WI38 (cell line): ENCODE results near the gene PCNT.

ENCODE experiments used
- H3K4me3 ChIP-seq: 2 replicates; pipeline ENCODE4 v1.5.1; 2011; ENCODE audit warnings: low read depth, mild to moderate bottlenecking, control low read depth, low read length
- TF ChIP-seq, protein P1 (sequence below): IDR thresholded peaks from 2 replicates; pipeline ENCODE4 v1.5.1; 2012; ENCODE audit warnings: low read depth, mild to moderate bottlenecking, control low read depth, low read length

The PCNT gene

DNA sequence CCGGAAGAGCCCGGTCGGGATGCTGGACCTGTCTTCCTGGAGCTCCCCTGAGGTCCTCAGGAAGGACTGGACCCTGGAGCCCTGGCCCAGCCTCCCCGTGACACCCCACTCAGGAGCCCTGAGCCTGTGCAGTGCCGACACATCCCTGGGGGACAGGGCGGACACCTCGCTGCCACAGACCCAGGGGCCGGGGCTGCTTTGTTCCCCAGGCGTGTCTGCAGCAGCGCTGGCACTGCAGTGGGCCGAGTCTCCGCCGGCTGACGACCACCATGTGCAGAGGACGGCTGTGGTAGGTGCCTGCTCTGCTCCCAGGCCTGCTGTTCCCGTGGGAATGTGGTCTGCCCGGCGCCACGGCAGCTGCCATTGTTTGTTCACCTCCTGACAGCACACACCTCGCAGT is 92.6 kb downstream of the PCNT start:
- TF ChIP-seq, protein P1, sequence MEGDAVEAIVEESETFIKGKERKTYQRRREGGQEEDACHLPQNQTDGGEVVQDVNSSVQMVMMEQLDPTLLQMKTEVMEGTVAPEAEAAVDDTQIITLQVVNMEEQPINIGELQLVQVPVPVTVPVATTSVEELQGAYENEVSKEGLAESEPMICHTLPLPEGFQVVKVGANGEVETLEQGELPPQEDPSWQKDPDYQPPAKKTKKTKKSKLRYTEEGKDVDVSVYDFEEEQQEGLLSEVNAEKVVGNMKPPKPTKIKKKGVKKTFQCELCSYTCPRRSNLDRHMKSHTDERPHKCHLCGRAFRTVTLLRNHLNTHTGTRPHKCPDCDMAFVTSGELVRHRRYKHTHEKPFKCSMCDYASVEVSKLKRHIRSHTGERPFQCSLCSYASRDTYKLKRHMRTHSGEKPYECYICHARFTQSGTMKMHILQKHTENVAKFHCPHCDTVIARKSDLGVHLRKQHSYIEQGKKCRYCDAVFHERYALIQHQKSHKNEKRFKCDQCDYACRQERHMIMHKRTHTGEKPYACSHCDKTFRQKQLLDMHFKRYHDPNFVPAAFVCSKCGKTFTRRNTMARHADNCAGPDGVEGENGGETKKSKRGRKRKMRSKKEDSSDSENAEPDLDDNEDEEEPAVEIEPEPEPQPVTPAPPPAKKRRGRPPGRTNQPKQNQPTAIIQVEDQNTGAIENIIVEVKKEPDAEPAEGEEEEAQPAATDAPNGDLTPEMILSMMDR: no peak

DNA sequence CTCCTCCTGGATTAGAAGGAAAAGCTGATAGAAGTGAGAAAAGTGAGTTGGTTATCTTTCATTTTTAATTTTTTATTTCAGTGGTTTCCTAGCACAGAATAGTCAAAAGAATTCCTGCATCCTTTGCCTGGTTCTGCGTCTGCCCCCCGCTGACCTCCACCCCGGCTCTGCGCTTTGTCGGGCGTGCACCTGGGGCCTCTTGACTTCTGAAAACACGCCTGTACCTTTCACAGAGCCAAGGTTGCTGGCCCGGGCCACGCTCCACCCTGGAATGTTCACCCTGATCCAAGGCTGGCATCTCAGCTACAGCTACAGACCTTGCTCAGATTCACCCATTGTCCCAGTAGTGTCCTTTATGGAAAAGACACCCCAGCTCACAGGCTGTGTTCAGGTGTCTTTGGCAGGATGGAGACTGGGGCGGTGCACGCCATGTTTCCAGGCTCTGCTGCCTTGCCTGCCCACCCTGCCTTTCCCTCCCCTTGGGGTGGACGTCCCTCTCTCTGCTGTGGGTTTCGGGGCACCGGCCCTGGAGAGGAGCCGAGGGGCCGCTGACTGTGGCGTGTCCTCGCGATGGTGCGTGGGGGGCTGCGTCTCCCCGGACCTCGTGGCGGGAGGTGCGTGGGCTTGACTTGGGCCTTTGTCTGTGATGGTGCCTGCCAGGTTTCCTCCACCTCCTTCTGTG is 94.5 kb downstream of the PCNT start:
- no peak overlapping the region for H3K4me3 ChIP-seq
- TF ChIP-seq, protein P1: no peak

More for the DNA sequence above, 92.6 kb downstream of the PCNT start:
- no peak overlapping the region for H3K4me3 ChIP-seq

DNA sequence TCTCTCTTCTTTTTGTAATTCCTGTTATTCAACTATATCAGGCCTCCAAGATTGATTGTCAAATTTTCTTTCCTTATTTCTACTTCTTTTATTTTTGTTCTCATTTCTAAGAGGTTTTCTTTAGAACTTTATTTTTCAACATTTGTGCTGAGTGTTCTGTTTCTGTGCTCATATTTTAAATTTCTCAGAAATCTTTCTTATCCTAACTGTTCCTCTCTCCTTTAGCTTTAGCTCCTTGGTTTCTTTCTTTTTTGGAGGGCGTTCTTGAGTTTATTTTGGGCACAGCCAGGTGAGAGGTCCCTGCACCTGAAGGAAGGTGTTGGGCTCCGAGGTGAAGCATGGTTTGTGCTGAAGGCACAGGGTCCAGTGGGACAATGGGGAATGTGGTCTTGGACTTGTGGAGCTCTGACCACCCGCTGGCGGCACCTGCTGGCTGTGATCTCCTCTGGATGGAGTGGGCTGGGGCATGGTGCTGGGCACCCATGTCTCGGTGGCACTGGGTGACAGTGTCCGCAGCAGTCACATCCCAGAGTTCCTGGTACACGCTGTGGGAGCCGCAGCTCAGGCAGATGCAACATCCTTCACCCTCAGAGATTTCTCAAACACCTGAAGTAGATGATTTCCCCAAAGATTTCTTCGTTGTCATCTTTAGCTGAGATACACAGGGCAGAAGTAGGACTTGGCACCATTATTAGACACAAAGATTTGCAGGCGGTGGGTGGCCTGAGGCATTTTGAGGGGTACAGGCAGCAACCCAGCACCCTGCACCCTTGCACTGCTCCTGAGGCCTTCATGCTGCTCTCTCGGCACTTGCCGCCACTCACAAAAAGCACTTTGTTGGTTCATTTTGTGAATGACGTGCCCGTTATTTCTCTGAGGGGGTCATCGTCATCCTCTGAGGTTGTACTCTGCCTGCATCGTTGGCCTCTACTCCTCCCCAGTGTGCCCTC is 96.6 kb downstream of the PCNT start:
- H3K4me3 ChIP-seq: no peak overlapping the region
- TF ChIP-seq, protein P1: no peak

DNA sequence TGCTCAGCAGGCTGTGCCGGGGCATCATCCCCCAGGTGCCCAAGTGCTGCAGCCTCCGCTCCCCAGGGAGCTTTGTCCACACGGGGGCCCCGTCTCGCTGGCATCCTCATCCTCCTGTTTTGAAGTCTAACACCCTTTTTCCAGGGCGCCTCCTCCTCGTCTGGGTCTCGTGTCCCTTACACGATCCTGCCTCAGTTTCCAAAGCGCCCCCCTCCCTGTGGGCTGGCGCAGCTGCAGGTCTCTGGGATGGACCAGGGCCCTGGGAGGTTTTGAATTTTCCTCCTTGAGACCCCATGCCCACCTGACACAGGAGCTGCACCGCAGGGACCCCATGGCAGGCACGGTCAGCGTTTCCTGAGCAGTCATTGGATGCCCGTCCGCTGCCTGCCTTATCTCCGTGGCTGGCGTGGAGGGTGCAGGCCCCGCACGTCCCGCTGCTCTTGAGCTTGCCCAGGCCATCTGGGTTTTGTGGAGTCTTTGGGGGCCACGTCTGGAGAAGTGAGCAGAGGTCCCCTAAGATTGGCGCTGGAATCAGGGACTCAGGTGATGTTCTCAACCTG is 97.3 kb downstream of the PCNT start:
- H3K4me3 ChIP-seq: no peak overlapping the region
- TF ChIP-seq, protein P1: no peak

DNA sequence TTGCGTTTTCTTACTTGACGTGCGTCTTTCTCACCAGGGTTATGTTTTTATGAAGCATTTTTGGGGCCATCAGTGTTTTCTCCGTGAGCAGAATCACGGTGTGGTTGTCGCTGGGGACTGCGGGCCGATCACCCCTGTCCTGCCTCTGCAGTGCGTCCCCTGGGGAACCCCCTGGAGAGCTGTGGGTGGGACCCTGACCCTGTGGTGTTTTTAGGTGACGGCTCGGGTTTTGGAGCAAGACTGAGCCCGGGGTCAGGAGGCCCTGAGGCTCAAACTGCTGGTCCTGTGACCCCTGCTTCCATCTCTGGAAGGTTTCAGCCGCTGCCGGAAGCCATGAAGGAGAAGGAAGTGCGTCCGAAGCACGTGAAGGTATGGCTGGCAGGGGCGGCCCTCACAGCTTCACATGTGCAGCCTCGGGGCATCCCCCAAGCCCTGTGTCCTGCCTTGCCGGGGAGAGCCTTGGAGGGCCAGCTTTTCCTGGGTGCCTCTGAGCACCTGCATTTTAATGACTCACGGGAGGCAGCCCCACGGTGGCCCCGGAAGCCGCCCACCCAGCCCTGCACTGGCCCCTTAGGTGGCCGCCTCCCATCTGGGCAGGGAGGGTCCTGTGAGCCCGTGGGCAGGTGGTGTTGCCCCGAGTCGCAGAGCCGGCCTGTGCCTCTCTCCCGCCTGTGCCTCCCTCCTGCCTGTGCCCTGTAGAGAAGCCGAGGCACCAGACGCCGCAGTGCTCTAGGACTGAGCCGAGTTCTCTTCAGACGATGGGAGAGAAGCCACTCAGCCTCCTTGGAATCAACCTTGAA is 98.0 kb downstream of the PCNT start:
- TF ChIP-seq, protein P1: no peak
- H3K4me3 ChIP-seq: no peak overlapping the region

DNA sequence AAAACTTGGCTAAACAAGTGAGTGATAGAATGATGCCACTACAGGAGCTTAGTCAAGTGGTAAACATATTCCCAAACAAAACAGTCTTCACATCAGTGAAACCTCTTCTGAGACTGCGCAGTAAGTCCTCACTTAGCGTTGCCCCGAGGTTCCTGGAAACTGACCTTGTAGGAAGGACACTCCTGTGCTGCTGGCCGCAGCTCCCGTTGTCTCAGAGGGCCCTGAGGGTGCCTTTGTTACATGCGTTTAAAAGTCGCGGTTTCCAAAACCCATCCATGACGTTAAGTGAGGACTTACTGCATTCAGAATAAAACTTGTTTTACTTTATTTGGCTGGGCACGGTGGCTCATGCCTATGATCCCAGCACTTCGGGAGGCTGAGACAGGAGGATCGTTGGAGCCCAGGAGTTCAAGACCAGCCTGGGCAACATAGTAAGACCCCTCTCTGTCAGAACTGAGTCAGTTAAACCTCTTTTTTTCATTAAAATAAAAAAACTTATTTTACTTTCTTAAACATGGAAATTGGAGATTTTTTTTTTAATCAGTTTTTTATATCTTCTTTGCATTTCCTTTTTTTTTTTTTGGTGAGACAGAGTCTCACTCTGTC is 98.8 kb downstream of the PCNT start:
- H3K4me3 ChIP-seq: no peak overlapping the region
- TF ChIP-seq, protein P1: no peak
